WTC11 (cell line): ENCODE measurements around the gene PUS1. TPM values are rescaled to one million over a fixed set of nuclear protein-coding genes. Genes with fewer than 3 reads are reported as not detected.

Source experiments
- ATAC-seq: fragments of 200-7000 bp; cut with Tn5 transposase; 2 replicates; pipeline ENCODE4 v1.10.0; 2021; ENCODE audit warnings: mild to moderate bottlenecking, moderate library complexity
- CTCF ChIA-PET: fragments of 300-600 bp; sonication (Branson Sonifier 250); formaldehyde crosslinking; loops from one replicate; lab custom pipeline; 2021; ENCODE audit warnings: antibody characterized with exemption; lab: Charles Lee
- POLR2A ChIA-PET: fragments of 350-600 bp; sonication (Branson Sonifier 250); formaldehyde crosslinking; loops from one replicate; lab custom pipeline; 2021; ENCODE audit warnings: antibody characterized with exemption; lab: Charles Lee
- DNase-seq: peaks from one replicate; pipeline ENCODE4 v3.0.0; 2021; ENCODE audit warnings: low spot score
- H3K27ac Mint-ChIP-seq: 2 replicates; pipeline ENCODE4 v1.8.0; 2021; ENCODE audit warnings: mixed read lengths
- H3K27me3 Mint-ChIP-seq: 2 replicates; pipeline ENCODE4 v1.8.0; 2021; ENCODE audit warnings: low read depth, mild to moderate bottlenecking, moderate library complexity, mixed read lengths
- H3K36me3 Mint-ChIP-seq: 2 replicates; pipeline ENCODE4 v1.8.0; 2021; ENCODE audit warnings: mixed read lengths
- H3K4me1 Mint-ChIP-seq: 2 replicates; pipeline ENCODE4 v1.8.0; 2022; ENCODE audit warnings: mixed read lengths
- H3K4me3 Mint-ChIP-seq: 2 replicates; pipeline ENCODE4 v1.8.0; 2021; ENCODE audit warnings: mild to moderate bottlenecking, moderate library complexity, mixed read lengths
- H3K9me3 Mint-ChIP-seq: 2 replicates; pipeline ENCODE4 v1.8.0; 2021; ENCODE audit warnings: mixed read lengths
- ATF6 ChIP-seq: sonication (generic); formaldehyde crosslinking; IDR thresholded peaks from 2 replicates; pipeline ENCODE4 v1.8.1; 2023; ENCODE audit warnings: mild to moderate bottlenecking, missing genetic modification reagents
- FOXK1 ChIP-seq: sonication (generic); formaldehyde crosslinking; IDR thresholded peaks from 2 replicates; pipeline ENCODE4 v1.8.0; 2022; ENCODE audit warnings: mild to moderate bottlenecking, moderate library complexity, missing genetic modification reagents
- FOXP4 ChIP-seq: sonication (generic); formaldehyde crosslinking; IDR thresholded peaks from 2 replicates; pipeline ENCODE4 v1.8.0; 2022; ENCODE audit warnings: mild to moderate bottlenecking, missing genetic modification reagents
- KAT7 ChIP-seq: sonication (generic); formaldehyde crosslinking; IDR thresholded peaks from 2 replicates; pipeline ENCODE4 v1.8.1; 2023; ENCODE audit warnings: missing genetic modification reagents, mild to moderate bottlenecking, borderline replicate concordance
- MXD4 ChIP-seq: fragments of 250-450 bp; sonication (Bioruptor Pico); IDR thresholded peaks from 2 replicates; pipeline ENCODE4 v1.8.0; 2021; ENCODE audit warnings: mild to moderate bottlenecking, moderate library complexity, borderline replicate concordance
- NFE2L1 ChIP-seq: sonication (generic); formaldehyde crosslinking; IDR thresholded peaks from 2 replicates; pipeline ENCODE4 v1.8.1; 2023; ENCODE audit warnings: missing genetic modification reagents
- NR2C2 ChIP-seq: sonication (generic); formaldehyde crosslinking; IDR thresholded peaks from 2 replicates; pipeline ENCODE4 v1.8.0; 2022; ENCODE audit warnings: mild to moderate bottlenecking, missing genetic modification reagents
- ZBTB43 ChIP-seq: sonication (generic); formaldehyde crosslinking; IDR thresholded peaks from 2 replicates; pipeline ENCODE4 v1.8.1; 2023; ENCODE audit warnings: mild to moderate bottlenecking, missing genetic modification reagents
- ZMAT4 ChIP-seq: fragments of 250-450 bp; sonication (Bioruptor Pico); IDR thresholded peaks from 2 replicates; pipeline ENCODE4 v1.9.0; 2021; ENCODE audit warnings: mild to moderate bottlenecking
- ZNF219 ChIP-seq: sonication (generic); formaldehyde crosslinking; IDR thresholded peaks from 2 replicates; pipeline ENCODE4 v1.8.0; 2023; ENCODE audit warnings: missing genetic modification reagents, mild to moderate bottlenecking, borderline replicate concordance
- ZNF317 ChIP-seq: sonication (generic); formaldehyde crosslinking; IDR thresholded peaks from 2 replicates; pipeline ENCODE4 v1.8.1; 2023; ENCODE audit warnings: low read depth, mild to moderate bottlenecking, moderate library complexity, missing genetic modification reagents, borderline replicate concordance
- total RNA-seq: library from RNA; stranded (reverse); gene quantifications from 3 replicates; pipeline ENCODE4 v1.2.3, GENCODE V29; 2021
- TF ChIP-seq, protein P1 (sequence below): sonication (generic); formaldehyde crosslinking; IDR thresholded peaks from 2 replicates; pipeline ENCODE4 v1.8.1; 2022; ENCODE audit warnings: missing genetic modification reagents, borderline replicate concordance
- TF ChIP-seq, protein P2 (sequence below): sonication (generic); formaldehyde crosslinking; IDR thresholded peaks from 2 replicates; pipeline ENCODE4 v1.8.0; 2022; ENCODE audit warnings: missing genetic modification reagents

The PUS1 gene
- total RNA-seq, 1 experiment from 2014 or later, result 97.4 TPM

DNA sequence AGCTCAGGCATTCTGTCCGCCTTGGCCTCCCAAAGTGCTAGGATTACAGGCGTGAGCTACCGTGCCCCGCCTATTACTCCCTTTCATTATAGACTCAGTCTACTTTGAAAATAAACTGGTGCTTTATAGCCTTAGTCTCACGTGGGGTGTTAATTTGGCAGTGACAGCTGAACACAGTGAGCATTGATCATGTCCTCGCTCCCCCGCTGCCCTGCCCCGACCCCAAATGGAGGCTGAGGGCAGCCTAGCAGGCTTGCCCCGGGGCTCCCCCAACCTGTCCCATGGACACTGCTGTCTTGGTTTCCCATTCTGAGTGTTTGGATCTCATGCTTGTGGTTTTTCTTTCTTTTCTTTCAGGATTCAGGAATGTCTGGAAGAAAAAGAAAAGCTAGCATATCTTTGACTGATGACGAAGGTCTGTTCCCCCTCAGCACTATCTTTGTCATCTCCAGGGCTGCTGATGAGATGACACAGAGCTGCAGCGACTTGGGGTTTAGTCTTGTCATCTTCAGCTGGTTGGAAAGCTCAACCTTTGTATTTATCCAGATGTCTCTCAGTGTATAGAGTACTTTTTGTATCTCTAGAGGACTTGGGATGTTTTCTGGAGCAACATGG lies 62.8 kb downstream of the PUS1 start (continued):
- TF ChIP-seq KAT7 (CRISPR knock-in tag), result no peak

GRCh38 chr12:131994589-131994988 lies 65.5 kb downstream of the PUS1 start:
- peaks cover 47% of the 10 kb centered on the region for H3K36me3 Mint-ChIP-seq
- TF ChIP-seq ZBTB43 (CRISPR knock-in tag), result no peak
- TF ChIP-seq ZNF219, result no peak
- TF ChIP-seq, protein P1, sequence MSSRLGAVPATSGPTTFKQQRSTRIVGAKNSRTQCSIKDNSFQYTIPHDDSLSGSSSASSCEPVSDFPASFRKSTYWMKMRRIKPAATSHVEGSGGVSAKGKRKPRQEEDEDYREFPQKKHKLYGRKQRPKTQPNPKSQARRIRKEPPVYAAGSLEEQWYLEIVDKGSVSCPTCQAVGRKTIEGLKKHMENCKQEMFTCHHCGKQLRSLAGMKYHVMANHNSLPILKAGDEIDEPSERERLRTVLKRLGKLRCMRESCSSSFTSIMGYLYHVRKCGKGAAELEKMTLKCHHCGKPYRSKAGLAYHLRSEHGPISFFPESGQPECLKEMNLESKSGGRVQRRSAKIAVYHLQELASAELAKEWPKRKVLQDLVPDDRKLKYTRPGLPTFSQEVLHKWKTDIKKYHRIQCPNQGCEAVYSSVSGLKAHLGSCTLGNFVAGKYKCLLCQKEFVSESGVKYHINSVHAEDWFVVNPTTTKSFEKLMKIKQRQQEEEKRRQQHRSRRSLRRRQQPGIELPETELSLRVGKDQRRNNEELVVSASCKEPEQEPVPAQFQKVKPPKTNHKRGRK, result no peak
- TF ChIP-seq KAT7 (CRISPR knock-in tag), result no peak
- no peak for TF ChIP-seq MXD4 (CRISPR knock-in tag)
- no peak for TF ChIP-seq ZNF317 (CRISPR knock-in tag)
- TF ChIP-seq NFE2L1 (CRISPR knock-in tag), result no peak
- TF ChIP-seq FOXP4 (CRISPR knock-in tag), result no peak
- TF ChIP-seq, protein P2, sequence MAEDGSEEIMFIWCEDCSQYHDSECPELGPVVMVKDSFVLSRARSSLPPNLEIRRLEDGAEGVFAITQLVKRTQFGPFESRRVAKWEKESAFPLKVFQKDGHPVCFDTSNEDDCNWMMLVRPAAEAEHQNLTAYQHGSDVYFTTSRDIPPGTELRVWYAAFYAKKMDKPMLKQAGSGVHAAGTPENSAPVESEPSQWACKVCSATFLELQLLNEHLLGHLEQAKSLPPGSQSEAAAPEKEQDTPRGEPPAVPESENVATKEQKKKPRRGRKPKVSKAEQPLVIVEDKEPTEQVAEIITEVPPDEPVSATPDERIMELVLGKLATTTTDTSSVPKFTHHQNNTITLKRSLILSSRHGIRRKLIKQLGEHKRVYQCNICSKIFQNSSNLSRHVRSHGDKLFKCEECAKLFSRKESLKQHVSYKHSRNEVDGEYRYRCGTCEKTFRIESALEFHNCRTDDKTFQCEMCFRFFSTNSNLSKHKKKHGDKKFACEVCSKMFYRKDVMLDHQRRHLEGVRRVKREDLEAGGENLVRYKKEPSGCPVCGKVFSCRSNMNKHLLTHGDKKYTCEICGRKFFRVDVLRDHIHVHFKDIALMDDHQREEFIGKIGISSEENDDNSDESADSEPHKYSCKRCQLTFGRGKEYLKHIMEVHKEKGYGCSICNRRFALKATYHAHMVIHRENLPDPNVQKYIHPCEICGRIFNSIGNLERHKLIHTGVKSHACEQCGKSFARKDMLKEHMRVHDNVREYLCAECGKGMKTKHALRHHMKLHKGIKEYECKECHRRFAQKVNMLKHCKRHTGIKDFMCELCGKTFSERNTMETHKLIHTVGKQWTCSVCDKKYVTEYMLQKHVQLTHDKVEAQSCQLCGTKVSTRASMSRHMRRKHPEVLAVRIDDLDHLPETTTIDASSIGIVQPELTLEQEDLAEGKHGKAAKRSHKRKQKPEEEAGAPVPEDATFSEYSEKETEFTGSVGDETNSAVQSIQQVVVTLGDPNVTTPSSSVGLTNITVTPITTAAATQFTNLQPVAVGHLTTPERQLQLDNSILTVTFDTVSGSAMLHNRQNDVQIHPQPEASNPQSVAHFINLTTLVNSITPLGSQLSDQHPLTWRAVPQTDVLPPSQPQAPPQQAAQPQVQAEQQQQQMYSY (CRISPR knock-in tag), result no peak
- no peak for TF ChIP-seq ATF6 (CRISPR knock-in tag)
- no peak for TF ChIP-seq FOXK1
- no peak for TF ChIP-seq ZMAT4 (CRISPR knock-in tag)
- TF ChIP-seq NR2C2 (CRISPR knock-in tag), result no peak
- TF ChIP-seq, all 79 proteins: peak for 0
- no peak overlapping the region for H3K4me3 Mint-ChIP-seq
- H3K27ac Mint-ChIP-seq, result no peak overlapping the region; the same call in 1 of the 2 replicates
- no peak for ATAC-seq
- no peaks in the 10 kb centered on the region for H3K27me3 Mint-ChIP-seq
- no peak for DNase-seq
- POLR2A ChIA-PET, result no interaction called here
- H3K4me1 Mint-ChIP-seq, result peaks cover 28% of the 10 kb centered on the region
- CTCF ChIA-PET, result no interaction called here
- no peaks in the 10 kb centered on the region for H3K9me3 Mint-ChIP-seq

Other genes with a start within 250 kb of the PUS1 start
- 59.4 to 76.3 TPM (median 63.4 TPM) in 3 replicates for gene SFSWAP, start 218.2 kb upstream of the PUS1 start, total RNA-seq
- 58.8 to 67.1 TPM (median 62.1 TPM) in 3 replicates for gene MMP17, start 100.9 kb upstream of the PUS1 start, total RNA-seq
- 55.5 to 67.8 TPM (median 62.5 TPM) in 3 replicates for gene ULK1, start 34.7 kb upstream of the PUS1 start, total RNA-seq
- 73.0 to 76.7 TPM (median 75.8 TPM) in 3 replicates for gene EP400, start 20.7 kb downstream of the PUS1 start, total RNA-seq
- gene DDX51, start 215.0 kb downstream of the PUS1 start, total RNA-seq, result 32.7 to 34.2 TPM (median 33.3 TPM) in 3 replicates
- 38.0 to 41.4 TPM (median 39.6 TPM) in 3 replicates for gene NOC4L, start 215.2 kb downstream of the PUS1 start, total RNA-seq